ENCODE data around the gene OR6S1.

OR6S1 gene, protein sequence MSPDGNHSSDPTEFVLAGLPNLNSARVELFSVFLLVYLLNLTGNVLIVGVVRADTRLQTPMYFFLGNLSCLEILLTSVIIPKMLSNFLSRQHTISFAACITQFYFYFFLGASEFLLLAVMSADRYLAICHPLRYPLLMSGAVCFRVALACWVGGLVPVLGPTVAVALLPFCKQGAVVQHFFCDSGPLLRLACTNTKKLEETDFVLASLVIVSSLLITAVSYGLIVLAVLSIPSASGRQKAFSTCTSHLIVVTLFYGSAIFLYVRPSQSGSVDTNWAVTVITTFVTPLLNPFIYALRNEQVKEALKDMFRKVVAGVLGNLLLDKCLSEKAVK

DNA sequence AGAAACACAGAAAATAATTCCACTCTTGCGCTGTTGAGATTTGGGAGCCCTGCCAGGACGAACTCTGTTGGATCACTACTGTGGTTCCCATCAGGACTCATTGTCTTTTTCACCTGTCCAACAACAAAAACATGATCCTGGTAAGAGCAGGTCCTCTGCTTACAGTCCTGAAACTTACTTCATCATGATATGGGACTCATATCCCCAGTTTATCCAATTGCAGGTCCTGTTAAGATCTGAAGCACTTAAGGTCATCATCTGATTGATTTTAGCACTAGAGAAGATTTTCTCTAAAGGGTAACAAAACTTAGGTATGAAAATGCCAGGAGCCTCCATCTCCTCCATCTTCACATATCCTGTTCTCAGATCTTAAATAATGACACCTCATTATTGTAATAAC lies at the start of gene OR6S1:
TSS of gene OR6S1 (minus strand) at position 101 of the 400 bp plus-strand sequence. CDS start at position 101, 0 bp downstream.
- no peak for DNase-seq

GRCh38 chr14:20690848-20691640 lies 49.6 kb upstream of the OR6S1 start:
- DNase-seq: no peak

- no peak for DNase-seq
These were observed 46.8 kb upstream of the OR6S1 start, which contains the start of gene ANG for GRCh38 chr14:20688167-20688839. ANG (plus strand) TSS chr14:20688764; CDS start chr14:20693565, 4,801 bp downstream.

GRCh38 chr14:20687362-20688166 lies 46.1 kb upstream of the OR6S1 start:
- DNase-seq: no peak

DNA sequence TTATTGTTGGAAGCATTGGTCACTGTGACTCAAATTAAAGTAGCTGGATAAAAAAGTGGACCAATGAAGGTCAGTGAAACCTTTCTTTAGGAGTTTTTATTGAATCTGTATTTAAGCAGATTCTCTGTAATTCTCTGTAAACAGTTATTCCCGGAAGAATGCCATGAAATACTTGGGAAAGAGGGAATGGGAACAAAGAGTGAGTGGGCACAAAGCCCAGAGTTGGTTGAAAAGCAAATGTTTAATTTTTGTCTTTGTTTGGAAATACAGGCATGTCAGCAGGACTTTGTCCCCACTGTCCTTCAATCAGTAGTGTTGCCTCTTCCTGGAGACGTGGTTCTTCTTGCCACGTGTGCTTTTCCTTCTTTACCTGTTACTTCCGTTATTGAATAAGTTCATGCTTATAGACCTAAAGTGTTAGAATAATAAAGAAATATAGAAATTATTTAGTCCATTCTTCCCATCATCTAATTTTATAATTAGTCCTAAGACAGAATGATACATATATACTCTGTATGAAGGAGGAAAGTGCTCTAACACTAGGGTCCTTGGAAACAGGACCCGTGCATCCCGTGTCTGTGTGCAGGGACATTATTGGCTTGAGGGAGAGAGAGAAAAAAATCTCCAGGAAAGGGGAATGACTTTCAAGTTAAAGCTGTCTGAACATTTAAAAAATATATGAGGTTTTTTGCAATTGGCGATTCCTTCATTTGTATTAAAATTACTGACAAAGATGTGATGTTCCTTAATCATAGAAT lies 45.1 kb upstream of the OR6S1 start:
- no peak for DNase-seq

DNA sequence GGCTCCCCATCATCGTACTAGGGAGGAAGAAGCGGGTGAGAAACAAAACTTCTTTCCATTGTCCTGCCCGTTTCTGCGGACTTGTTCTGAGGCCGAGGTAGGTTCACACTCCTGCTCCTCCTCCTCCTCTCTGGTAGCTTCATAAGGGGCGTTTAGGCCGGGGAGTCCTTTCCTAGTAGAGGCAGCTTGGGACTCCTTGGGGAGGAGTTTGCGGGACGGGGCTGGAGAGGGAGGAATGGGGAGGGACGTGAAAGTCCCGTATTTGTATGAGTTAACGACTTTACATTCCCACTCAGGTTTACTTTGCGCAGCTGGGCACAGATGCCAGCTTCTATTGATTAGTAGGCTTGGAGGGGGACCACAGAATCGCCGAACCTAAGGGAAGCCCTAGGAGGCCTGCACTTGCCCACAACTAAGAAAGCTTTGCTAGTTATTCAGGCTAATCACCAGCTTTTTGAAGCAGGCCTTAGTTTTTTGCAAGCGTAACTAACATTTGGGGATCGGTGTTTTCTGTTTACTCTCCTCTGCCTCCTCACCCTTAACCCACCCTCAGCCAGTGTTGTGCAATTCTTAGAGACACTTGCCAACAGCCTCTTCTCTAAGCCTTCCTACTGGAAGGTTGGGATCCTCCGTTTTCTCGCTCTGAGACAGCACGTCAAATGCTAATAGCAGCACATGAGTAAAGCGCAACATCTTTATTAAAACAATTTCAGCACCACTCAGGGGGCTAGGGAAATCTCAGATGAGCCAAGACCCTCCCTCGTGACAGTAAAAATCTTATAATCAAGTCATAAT lies 43.4 kb upstream of the OR6S1 start:
- DNase-seq: no peak

- peak; percentile 85 for DNase-seq
These were observed 42.6 kb upstream of the OR6S1 start, which contains the start of gene RNASE4 for GRCh38 chr14:20683891-20684661. RNASE4 (plus strand) TSS chr14:20684560; CDS start chr14:20699372, 14,812 bp downstream.

DNA sequence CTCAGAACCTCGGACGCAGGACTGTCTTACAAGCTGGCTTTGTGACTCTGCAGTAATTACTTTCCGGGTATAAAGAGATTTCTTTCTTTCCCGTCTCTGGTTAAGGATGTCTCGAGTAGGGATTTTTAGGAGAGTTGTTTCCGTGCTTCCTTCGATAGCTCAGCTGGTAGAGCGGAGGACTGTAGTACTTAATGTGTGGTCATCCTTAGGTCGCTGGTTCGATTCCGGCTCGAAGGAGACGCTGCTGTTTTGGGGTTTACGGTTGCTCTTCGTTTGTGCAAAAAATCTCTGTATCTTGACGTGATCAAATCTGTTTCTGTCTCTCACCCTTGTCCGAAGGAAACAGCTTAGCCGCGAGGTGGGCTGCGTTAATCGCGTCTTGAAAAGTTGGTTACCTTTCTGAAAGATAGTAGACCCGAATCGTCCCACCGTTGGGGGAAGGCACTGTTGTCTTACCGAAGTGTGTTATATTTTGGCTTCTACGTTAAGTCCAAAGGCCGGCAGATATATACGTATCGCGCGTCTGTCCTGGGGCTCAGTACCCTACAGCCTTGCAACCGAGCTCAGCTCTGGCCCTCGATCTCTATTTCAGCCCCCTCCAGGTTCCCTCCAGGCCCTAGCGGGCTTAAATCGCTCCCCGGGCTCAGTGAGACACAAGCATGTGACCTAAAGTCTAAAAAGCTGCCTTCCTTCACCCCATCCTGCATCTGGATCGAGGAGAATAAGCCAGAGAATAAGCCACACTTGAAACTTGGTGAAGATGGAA lies 41.8 kb upstream of the OR6S1 start:
- DNase-seq: peak; percentile 79

- peak; percentile 76 for DNase-seq
These were observed 41.1 kb upstream of the OR6S1 start for GRCh38 chr14:20682435-20683124.

DNA sequence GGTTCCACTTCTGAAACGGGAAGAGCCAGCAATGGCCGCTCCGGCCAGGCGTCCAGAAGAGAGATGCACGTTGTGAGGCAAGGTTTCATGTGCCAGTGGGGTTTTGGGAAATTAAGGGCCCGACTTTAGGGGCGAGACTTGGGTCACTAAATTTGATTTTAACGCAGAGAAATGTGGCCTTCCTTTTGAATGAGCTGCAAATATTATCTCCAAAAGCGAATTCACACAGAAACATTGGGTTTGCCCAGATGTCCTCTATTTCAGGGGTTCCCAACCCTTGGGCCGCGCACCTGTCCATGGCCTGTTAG lies 40.6 kb upstream of the OR6S1 start:
- DNase-seq: no peak

GRCh38 chr14:20681348-20682126 lies 40.0 kb upstream of the OR6S1 start:
- peak; percentile 85 for DNase-seq

DNA sequence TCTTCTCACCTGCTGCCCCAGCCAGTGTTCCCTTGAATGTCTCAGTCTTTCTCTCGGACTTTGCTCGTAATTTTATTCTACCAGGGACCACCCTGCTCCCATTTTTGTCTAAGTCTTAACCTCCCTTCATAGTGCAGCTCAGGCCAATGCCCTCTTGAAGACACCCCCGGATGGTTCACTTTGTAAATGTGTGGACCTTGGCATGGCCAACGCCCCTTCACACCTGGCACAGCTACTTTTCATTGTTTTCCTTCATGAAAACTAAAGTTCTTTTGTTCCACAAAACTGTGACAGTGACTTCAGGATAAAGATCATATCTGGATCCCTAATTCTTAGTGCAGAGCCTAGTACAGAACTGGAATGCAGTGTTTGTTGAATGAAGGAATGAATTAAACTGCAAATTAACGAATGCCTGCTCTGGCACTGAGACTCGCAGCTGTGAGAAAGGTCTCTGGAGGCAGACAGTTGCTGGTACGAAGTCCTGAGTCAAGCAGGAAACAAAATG lies 39.4 kb upstream of the OR6S1 start:
- no peak for DNase-seq

GRCh38 chr14:20680363-20680762 lies 38.9 kb upstream of the OR6S1 start:
- no peak for DNase-seq

DNA sequence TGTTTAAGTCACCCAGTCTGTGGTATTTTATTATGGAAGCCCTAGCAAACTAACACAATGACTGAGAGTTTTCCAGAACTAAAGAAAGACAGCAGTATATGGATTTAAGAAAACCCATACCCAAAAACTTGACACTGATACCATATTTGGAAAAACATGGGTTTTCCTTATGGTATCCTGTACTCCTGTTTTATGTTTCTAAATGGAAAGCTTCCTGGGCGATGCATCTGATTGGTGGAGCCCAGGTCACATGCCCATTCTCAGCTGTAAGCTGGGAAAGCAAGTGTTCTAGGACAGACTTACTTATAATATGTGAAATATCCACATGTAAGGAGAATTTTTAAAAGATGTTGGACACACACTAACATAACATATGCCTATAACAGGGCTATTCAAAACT lies 38.4 kb upstream of the OR6S1 start:
- DNase-seq: no peak

DNA sequence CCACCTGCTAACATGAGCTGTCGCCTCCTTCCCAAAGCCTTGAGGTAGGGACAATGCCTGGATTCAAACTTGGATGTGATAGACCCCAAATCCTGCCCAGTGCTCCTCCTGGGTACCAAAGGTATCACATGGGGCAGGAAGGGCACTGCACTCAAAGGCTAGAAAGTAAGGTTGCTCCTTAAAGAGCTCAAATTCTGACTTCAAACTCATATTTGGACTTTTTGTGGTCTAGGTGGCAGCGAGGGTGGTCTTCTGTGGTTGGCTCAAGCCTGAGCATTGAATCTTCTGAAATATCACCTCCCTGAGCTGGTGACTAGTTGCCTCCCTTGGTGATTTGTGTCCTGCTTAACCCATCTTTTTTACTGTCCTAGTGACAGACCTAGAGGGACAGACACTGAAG lies 34.6 kb upstream of the OR6S1 start:
- no peak for DNase-seq

DNA sequence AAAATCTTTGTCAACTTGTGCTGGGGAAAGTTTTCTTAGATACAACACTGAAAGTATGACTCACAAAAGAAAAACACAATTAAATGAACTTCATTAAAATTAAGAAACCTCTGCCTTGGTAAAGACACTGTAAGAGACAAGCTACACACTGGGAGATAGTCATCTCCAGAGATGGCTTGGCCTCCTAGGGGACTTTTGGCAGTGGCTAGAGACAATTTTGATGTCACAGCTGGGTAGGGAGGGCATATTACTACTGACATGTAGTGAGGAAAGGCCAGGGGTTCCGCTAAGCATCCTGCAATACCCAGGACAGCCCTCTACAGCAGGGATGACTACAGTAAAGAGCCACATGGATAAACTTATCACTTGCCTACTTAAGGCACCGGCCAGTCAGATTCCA lies 34.2 kb upstream of the OR6S1 start:
- no peak for DNase-seq

DNA sequence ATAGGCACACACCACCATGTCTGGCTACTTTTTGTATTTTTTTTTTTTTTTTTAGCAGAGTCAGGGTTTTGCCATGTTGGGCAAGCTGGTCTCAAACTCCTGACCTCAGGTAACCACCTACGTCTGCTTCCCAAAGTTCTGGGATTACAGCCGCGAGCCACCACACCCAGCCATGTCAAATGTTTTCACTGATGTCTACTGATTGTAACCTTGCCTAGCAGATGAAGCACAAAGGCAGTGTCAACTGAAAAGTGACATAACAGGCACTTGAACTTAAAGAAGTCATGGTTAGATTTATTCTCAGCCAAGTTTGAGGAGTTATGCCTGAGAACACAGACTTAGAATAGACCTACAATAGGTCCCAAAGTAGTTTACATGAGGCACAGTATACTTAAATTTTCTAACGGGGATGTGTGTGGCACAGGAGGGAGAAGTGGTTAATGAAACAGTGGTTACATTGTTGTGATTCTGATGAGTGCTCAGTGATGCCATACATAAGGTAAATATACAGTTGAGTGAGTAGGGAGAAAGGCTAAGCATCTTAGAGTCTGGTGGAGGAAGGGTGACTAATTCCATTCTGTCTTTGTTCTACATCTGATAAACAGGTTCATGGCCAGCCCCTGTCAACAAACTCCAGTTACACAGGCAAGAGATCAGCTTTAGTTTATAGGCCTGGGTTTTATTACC lies 30.2 kb upstream of the OR6S1 start:
- no peak for DNase-seq

All from activated T-cell treated with anti-CD3 and anti-CD28 coated beads, Interleukin-2, amount 50 U/mL, for 1 hour (primary cell).